GM12878 (cell line): Measurements from ENCODE around the gene MYO16. TPM values are rescaled to one million over a fixed set of nuclear protein-coding genes. Genes with fewer than 3 reads are reported as not detected.

ENCODE experiments used
- ATAC-seq: fragments of 200-7000 bp; cut with Tn5 transposase; 3 replicates; pipeline ENCODE4 v1.9.1; 2020; ENCODE audit warnings: mild to moderate bottlenecking, moderate library complexity
- BruUV-seq: library from RNA; stranded (reverse); fragments of 400-500 nt; replicated peaks from 2 replicates; lab custom pipeline; 2021; lab: Mats Ljungman, UMichigan
- CTCF ChIA-PET: fragments of 300-600 bp; sonication (Branson Sonifier 250); formaldehyde crosslinking; extraction: SDS; loops from one replicate; lab custom pipeline; 2021; ENCODE audit warnings: inconsistent platforms; lab: Yijun Ruan, JAX
- POLR2A ChIA-PET: fragments of 350-600 bp; formaldehyde crosslinking; extraction: SDS; loops from one replicate; lab custom pipeline; 2021; ENCODE audit warnings: inconsistent platforms; lab: Charles Lee
- RAD21 ChIA-PET: fragments of 300-600 bp; sonication (Branson Sonifier 250); formaldehyde crosslinking; loops from one replicate; lab custom pipeline; 2023; ENCODE audit warnings: antibody characterized with exemption; ENCODE audit not compliant: unreplicated experiment; lab: Charles Lee
- SMC1A ChIA-PET: fragments of 300-600 bp; sonication (Branson Sonifier 250); formaldehyde crosslinking; loops from one replicate; lab custom pipeline; 2023; ENCODE audit not compliant: unreplicated experiment, uncharacterized antibody; lab: Charles Lee
- DNase-seq: peaks from one replicate; pipeline ENCODE4 v3.0.0-alpha.2; 2011; ENCODE audit warnings: low read depth, low spot score
- FAIRE-seq: peaks from 3 replicates; lab custom pipeline; 2011; peaks lifted over from hg19 to GRCh38; lab: Jason Lieb, UNC
- H2AFZ ChIP-seq: 2 replicates; pipeline ENCODE4 v1.6.0; 2011; ENCODE audit warnings: low read depth, low read length, control low read depth; ENCODE audit not compliant: control insufficient read depth
- H3K27ac ChIP-seq: 2 replicates; pipeline ENCODE4 v1.5.1; 2011; ENCODE audit warnings: control low read depth; ENCODE audit not compliant: control insufficient read depth, insufficient read depth
- H3K27me3 ChIP-seq, 2 experiments: replicated peaks in 1 of 2; 2 replicates each; pipeline versions ENCODE4 v1.6.0 to v1.6.1; 2011; ENCODE audit warnings: low read length in 1 of 2; ENCODE audit not compliant: control insufficient read depth in 2 of 2, insufficient read depth in 2 of 2
- H3K36me3 ChIP-seq, 2 experiments: 2 replicates each; pipeline ENCODE4 v1.5.1; 2011; ENCODE audit warnings: low read length in 1 of 2; ENCODE audit not compliant: control insufficient read depth in 2 of 2, insufficient read depth in 2 of 2
- H3K4me1 ChIP-seq: 2 replicates; pipeline ENCODE4 v1.6.1; 2011; ENCODE audit warnings: mild to moderate bottlenecking, low read length, moderate library complexity, mixed read lengths; ENCODE audit not compliant: control insufficient read depth, insufficient read depth
- H3K4me2 ChIP-seq: 2 replicates; pipeline ENCODE4 v1.6.0; 2011; ENCODE audit warnings: control low read depth; ENCODE audit not compliant: control insufficient read depth, insufficient read depth
- H3K4me3 ChIP-seq: fragments of 200-600 bp; sonication (generic); 2 replicates; pipeline ENCODE4 v1.5.1; 2016
- H3K79me2 ChIP-seq: 2 replicates; pipeline ENCODE4 v1.6.0; 2011; ENCODE audit warnings: low read length; ENCODE audit not compliant: control insufficient read depth, insufficient read depth
- H3K9ac ChIP-seq: 2 replicates; pipeline ENCODE4 v1.8.0; 2011; ENCODE audit warnings: low read length, control low read depth, mixed read lengths; ENCODE audit not compliant: control insufficient read depth, insufficient read depth
- H3K9me3 ChIP-seq: replicated peaks from 3 replicates; pipeline ENCODE4 v1.5.1; 2011; ENCODE audit warnings: mild to moderate bottlenecking, low read length; ENCODE audit not compliant: control insufficient read depth, insufficient read depth
- H4K20me1 ChIP-seq: 2 replicates; pipeline ENCODE4 v1.6.0; 2011; ENCODE audit not compliant: control insufficient read depth, insufficient read depth
- BHLHE40 ChIP-seq, 2 experiments: fragments of 450-650 bp in 1 of 2; IDR thresholded peaks; 2 replicates each; pipeline ENCODE4 v1.6.1; 2011 to 2017; ENCODE audit warnings: low read depth in 2 of 2, borderline replicate concordance in 1 of 2, improper control_type of control experiment in 1 of 2, low read length in 1 of 2, mild to moderate bottlenecking in 1 of 2
- CBFB ChIP-seq: IDR thresholded peaks from 2 replicates; pipeline ENCODE4 v1.6.1; 2016; ENCODE audit warnings: antibody characterized with exemption, low read depth
- CHD2 ChIP-seq: IDR thresholded peaks from 2 replicates; pipeline ENCODE4 v1.6.1; 2011; ENCODE audit warnings: low read depth, low read length, improper control_type of control experiment, borderline replicate concordance
- CREM ChIP-seq: IDR thresholded peaks from 2 replicates; pipeline ENCODE4 v1.6.1; 2014; ENCODE audit warnings: antibody characterized with exemption, low read depth
- LARP7 ChIP-seq: fragments of 450-650 bp; IDR thresholded peaks from 2 replicates; pipeline ENCODE4 v1.6.1; 2017; ENCODE audit warnings: mild to moderate bottlenecking
- MEF2A ChIP-seq: IDR thresholded peaks from 2 replicates; pipeline ENCODE4 v1.6.1; 2011; ENCODE audit warnings: low read depth, mild to moderate bottlenecking, low read length, moderate library complexity; ENCODE audit not compliant: insufficient read depth
- POU2F2 ChIP-seq: IDR thresholded peaks from 3 replicates; pipeline ENCODE4 v1.6.1; 2011; ENCODE audit warnings: low read depth, mild to moderate bottlenecking, low read length, borderline replicate concordance
- RUNX3 ChIP-seq: IDR thresholded peaks from 2 replicates; pipeline ENCODE4 v1.6.1; 2012; ENCODE audit warnings: low read length, inconsistent platforms
- SP1 ChIP-seq: IDR thresholded peaks from one replicate; pipeline ENCODE4 v1.6.1; 2011; ENCODE audit warnings: low read depth, low read length
- SUZ12 ChIP-seq: fragments of 200-600 bp; sonication (generic); IDR thresholded peaks from one replicate; pipeline ENCODE4 v1.6.1; 2018; ENCODE audit warnings: antibody characterized with exemption, mild to moderate bottlenecking; ENCODE audit not compliant: unreplicated experiment
- TAF1 ChIP-seq: IDR thresholded peaks from 2 replicates; pipeline ENCODE4 v1.6.1; 2011; ENCODE audit warnings: mild to moderate bottlenecking, low read depth, low read length, borderline replicate concordance
- TBL1XR1 ChIP-seq: IDR thresholded peaks from 2 replicates; pipeline ENCODE4 v1.6.1; 2012; ENCODE audit warnings: low read depth, low read length, improper control_type of control experiment
- ZBTB11 ChIP-seq: fragments of 450-650 bp; formaldehyde crosslinking; IDR thresholded peaks from 2 replicates; pipeline ENCODE4 v1.5.0; 2022; ENCODE audit warnings: mild to moderate bottlenecking, missing genetic modification characterization
- WGBS: methylation state at CpG from one replicate; pipeline ENCODE4 v1.1.6; 2016; ENCODE audit warnings: low lambda C conversion rate; ENCODE audit not compliant: insufficient replicate concordance, insufficient coverage; ENCODE audit errors: missing lambda C conversion rate; 5-methylcytosine and 5-hydroxymethylcytosine counted together
- in situ Hi-C: fragments of 300-500 bp; cut with MboI; formaldehyde crosslinking; loops from 9 replicates; pipeline ENCODE4 v1.14.3; 2018; ENCODE audit warnings: mixed read lengths
- intact Hi-C: fragments of 100-400 bp; cut with micrococcal nuclease; formaldehyde crosslinking; loops from one replicate; pipeline ENCODE4 v1.14.2; 2022; ENCODE audit not compliant: unreplicated experiment
- polyA plus RNA-seq, 11 experiments: library from polyadenylated mRNA; depleted of rRNA in 4 of 11; unstranded in 6 of 11; stranded (reverse) in 5 of 11; fragments of >200 nt; fragmentation: Nextera tagmentation in 4 of 11; fragmentation: Illumina TruSeq in 1 of 11; extraction: Ambion mirVana in 4 of 11; extraction: Trizol in 1 of 11; gene quantifications; 1 replicate in 1 of 11; 2 replicates in 10 of 11; pipeline versions ENCODE4 v1.2.1 to v1.2.3, GENCODE V29; 2011 to 2016; ENCODE audit warnings: inconsistent platforms in 2 of 11, missing spikeins in 2 of 11, low read depth in 1 of 11
- total RNA-seq, 4 experiments: library from RNA; depleted of rRNA in 3 of 4; stranded (reverse); fragments of >200 nt in 3 of 4; fragmentation: Illumina TruSeq in 1 of 4; extraction: Trizol in 1 of 4; gene quantifications; 2 replicates each; pipeline versions ENCODE4 v1.2.1 to v1.2.3, GENCODE V29; 2013 to 2021

MYO16 gene
- total and polyA plus RNA-seq, 10 of the 15 experiments (the other 5 are each of a cell fraction or from before 2014, with no cell fraction given): under 0.01 to 1.7 (median 0.05) TPM; not detected in 4

- POLR2A ChIA-PET: no interaction called here
- intact Hi-C loops: loop anchor here (2.0 kb wide), 1 partner anchor 70 kb away; no protein-coding TSS in a partner anchor
- RAD21 ChIA-PET: no interaction called here
Observed at GRCh38 chr13:109233293-109233692, 603.9 kb downstream of the MYO16 start.

More at GRCh38 chr13:109233293-109233692, 603.9 kb downstream of the MYO16 start:
- Histone ChIP-seq H3K4me2 (no peak overlapping the region), H4K20me1 (no peaks in the 10 kb centered on the region), H2AFZ (no peak overlapping the region), H3K9ac (no peak overlapping the region), H3K79me2 (no peaks in the 10 kb centered on the region), H3K9me3 (no peaks in the 10 kb centered on the region; the same call in 2 of the 3 replicates), H3K27me3 (no peaks in the 10 kb centered on the region), H3K36me3 (no peaks in the 10 kb centered on the region), H3K27ac (no peak overlapping the region), H3K4me3 (no peak overlapping the region), H3K4me1 (no peaks in the 10 kb centered on the region)
- DNase-seq (no peak), ATAC-seq (peak; percentile 90), FAIRE-seq (no peak)
- ChIA-PET CTCF (no interaction called here), SMC1A (interaction anchor here (1.0 kb wide), 1 partner anchor 10 kb away, joined by 3 read pairs; no protein-coding TSS in a partner anchor)
- TF ChIP-seq CBFB: no peak
- TF ChIP-seq LARP7: no peak
- no peak for TF ChIP-seq TBL1XR1
- TF ChIP-seq SP1: no peak
- TF ChIP-seq CHD2: no peak
- TF ChIP-seq CREM: no peak
- TF ChIP-seq ZBTB11 (CRISPR knock-in tag): no peak
- no peak for TF ChIP-seq POU2F2
- TF ChIP-seq MEF2A: no peak
- TF ChIP-seq TAF1: no peak
- no peak for TF ChIP-seq RUNX3
- TF ChIP-seq SUZ12: no peak
- no peak for TF ChIP-seq BHLHE40 (IDR thresholded peaks at IDR 0.05; ENCODE audit: borderline replicate concordance in 1 of 2, low read depth in 2 of 2, low read length in 1 of 2)
- BruUV-seq: no TSS peak
- in situ Hi-C loops: no loop called here
- WGBS: 27% methylated on average over 5 of the region's 5 CpGs
